ENCODE results near the gene HES2. TPM values are rescaled to one million over a fixed set of nuclear protein-coding genes. Genes with fewer than 3 reads are reported as not detected.

The HES2 gene
- total and polyA plus RNA-seq, 11 donors, result 0.04 to 0.14 (median 0.12) TPM; not detected in 8

Small RNA genes lying within 50 kb of the gene (microRNA-seq; reads per million reads assigned to microRNA genes)
- gene MIR4252, result 0 reads per million in 4 donors

Other genes with a start within 250 kb of the HES2 start
- gene CHD5, start 239.6 kb downstream of the HES2 start, total RNA-seq, result 1 to 10 TPM in 1 of 9 donors, under 1 TPM in 6, not detected in 2; 0.07 to 1.3 (median 0.32) TPM
- gene CHD5, start 239.6 kb downstream of the HES2 start, polyA plus RNA-seq, result under 1 TPM; 0.07 to 0.08 TPM
- gene RPL22, start 220.3 kb downstream of the HES2 start, total RNA-seq, result 100 to 1,000 TPM in 7 of 9 donors, 10 to 100 TPM in 2; 63.6 to 343 (median 241) TPM
- 100 to 1,000 TPM; 198 to 353 TPM for gene RPL22, start 220.3 kb downstream of the HES2 start, polyA plus RNA-seq
- gene RNF207, start 213.8 kb downstream of the HES2 start, total RNA-seq, result 100 to 1,000 TPM in 1 of 9 donors, 10 to 100 TPM in 8; 27.0 to 126 (median 58.2) TPM
- gene RNF207, start 213.8 kb downstream of the HES2 start, polyA plus RNA-seq, result 10 to 100 TPM; 10.6 to 88.6 TPM
- 100 to 1,000 TPM in 2 of 9 donors, 10 to 100 TPM in 7; 48.7 to 102 (median 64.1) TPM for gene ICMT, start 184.0 kb downstream of the HES2 start, total RNA-seq
- gene ICMT, start 184.0 kb downstream of the HES2 start, polyA plus RNA-seq, result 10 to 100 TPM; 26.8 to 61.6 TPM
- gene HES3, start 175.7 kb downstream of the HES2 start, total RNA-seq, result not detected
- gene HES3, start 175.7 kb downstream of the HES2 start, polyA plus RNA-seq, result not detected
- gene GPR153, start 158.8 kb downstream of the HES2 start, total RNA-seq, result 10 to 100 TPM in 1 of 9 donors, 1 to 10 TPM in 8; 2.7 to 30.0 (median 4.8) TPM
- 1 to 10 TPM; 2.7 to 4.7 TPM for gene GPR153, start 158.8 kb downstream of the HES2 start, polyA plus RNA-seq
- 10 to 100 TPM in 7 of 9 donors, 1 to 10 TPM in 2; 5.7 to 34.0 (median 12.6) TPM for gene ACOT7, start 26.2 kb downstream of the HES2 start, total RNA-seq
- 10 to 100 TPM in 1 of 2 donors, 1 to 10 TPM in 1; 6.2 to 38.9 TPM for gene ACOT7, start 26.2 kb downstream of the HES2 start, polyA plus RNA-seq
- 1 to 10 TPM in 1 of 9 donors, under 1 TPM in 3, not detected in 5; 0.15 to 1.3 (median 0.42) TPM for gene ESPN, start 4.9 kb upstream of the HES2 start, total RNA-seq
- under 1 TPM in 1 of 2 donors, not detected in 1; 0.10 TPM for gene ESPN, start 4.9 kb upstream of the HES2 start, polyA plus RNA-seq
- 10 to 100 TPM in 3 of 9 donors, 1 to 10 TPM in 6; 5.2 to 11.6 (median 9.3) TPM for gene TNFRSF25, start 46.3 kb upstream of the HES2 start, total RNA-seq
- 10 to 100 TPM in 1 of 2 donors, 1 to 10 TPM in 1; 4.7 to 17.5 TPM for gene TNFRSF25, start 46.3 kb upstream of the HES2 start, polyA plus RNA-seq
- 10 to 100 TPM; 10.8 to 20.2 (median 15.2) TPM for gene PLEKHG5, start 71.7 kb upstream of the HES2 start, total RNA-seq
- gene PLEKHG5, start 71.7 kb upstream of the HES2 start, polyA plus RNA-seq, result 10 to 100 TPM in 1 of 2 donors, 1 to 10 TPM in 1; 7.2 to 18.5 TPM
- gene NOL9, start 134.6 kb upstream of the HES2 start, total RNA-seq, result 10 to 100 TPM; 13.1 to 20.6 (median 16.5) TPM
- 1 to 10 TPM; 5.7 to 5.8 TPM for gene NOL9, start 134.6 kb upstream of the HES2 start, polyA plus RNA-seq
- not detected for gene TAS1R1, start 135.4 kb upstream of the HES2 start, total RNA-seq
- not detected for gene TAS1R1, start 135.4 kb upstream of the HES2 start, polyA plus RNA-seq
- gene ZBTB48, start 160.1 kb upstream of the HES2 start, total RNA-seq, result 10 to 100 TPM in 7 of 9 donors, 1 to 10 TPM in 2; 6.4 to 23.1 (median 11.8) TPM
- 10 to 100 TPM; 12.4 to 17.0 TPM for gene ZBTB48, start 160.1 kb upstream of the HES2 start, polyA plus RNA-seq
- gene KLHL21, start 182.9 kb upstream of the HES2 start, total RNA-seq, result 100 to 1,000 TPM in 1 of 9 donors, 10 to 100 TPM in 8; 38.7 to 179 (median 65.4) TPM
- gene KLHL21, start 182.9 kb upstream of the HES2 start, polyA plus RNA-seq, result 10 to 100 TPM; 28.6 to 47.8 TPM
- 10 to 100 TPM in 2 of 9 donors, 1 to 10 TPM in 7; 3.5 to 11.2 (median 7.9) TPM for gene PHF13, start 193.8 kb upstream of the HES2 start, total RNA-seq
- 1 to 10 TPM; 2.9 to 7.3 TPM for gene PHF13, start 193.8 kb upstream of the HES2 start, polyA plus RNA-seq
- gene THAP3, start 204.9 kb upstream of the HES2 start, total RNA-seq, result 10 to 100 TPM in 7 of 9 donors, 1 to 10 TPM in 2; 7.5 to 20.7 (median 12.1) TPM
- gene THAP3, start 204.9 kb upstream of the HES2 start, polyA plus RNA-seq, result 10 to 100 TPM; 21.7 to 22.1 TPM

Data from heart left ventricle (tissue), 11 donors.